Activated CD4-positive, alpha-beta T cell treated with anti-CD3 and anti-CD28 coated beads for 24 hours (primary cell): ENCODE results near the gene CSTPP1.
A peak's percentile ranks its signal among the peaks of the same experiment; 100 is the strongest.

Experiments used
- DNase-seq, 2 donors: peaks; one replicate each; pipeline ENCODE4 v3.0.0-alpha.2; 2020; ENCODE audit warnings: low read depth in 2 of 2

CSTPP1 gene, protein sequence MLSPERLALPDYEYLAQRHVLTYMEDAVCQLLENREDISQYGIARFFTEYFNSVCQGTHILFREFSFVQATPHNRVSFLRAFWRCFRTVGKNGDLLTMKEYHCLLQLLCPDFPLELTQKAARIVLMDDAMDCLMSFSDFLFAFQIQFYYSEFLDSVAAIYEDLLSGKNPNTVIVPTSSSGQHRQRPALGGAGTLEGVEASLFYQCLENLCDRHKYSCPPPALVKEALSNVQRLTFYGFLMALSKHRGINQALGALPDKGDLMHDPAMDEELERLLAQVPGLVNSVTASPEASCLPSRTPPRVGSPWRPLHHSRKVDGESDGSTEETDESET

GRCh38 chr11:46936138-46937110 is at the start of gene CSTPP1:
TSS of gene CSTPP1 (plus strand) at chr11:46936761. CDS start at chr11:46936806, 45 bp downstream.
- DNase-seq, result peak; percentile 90 to 91

DNA sequence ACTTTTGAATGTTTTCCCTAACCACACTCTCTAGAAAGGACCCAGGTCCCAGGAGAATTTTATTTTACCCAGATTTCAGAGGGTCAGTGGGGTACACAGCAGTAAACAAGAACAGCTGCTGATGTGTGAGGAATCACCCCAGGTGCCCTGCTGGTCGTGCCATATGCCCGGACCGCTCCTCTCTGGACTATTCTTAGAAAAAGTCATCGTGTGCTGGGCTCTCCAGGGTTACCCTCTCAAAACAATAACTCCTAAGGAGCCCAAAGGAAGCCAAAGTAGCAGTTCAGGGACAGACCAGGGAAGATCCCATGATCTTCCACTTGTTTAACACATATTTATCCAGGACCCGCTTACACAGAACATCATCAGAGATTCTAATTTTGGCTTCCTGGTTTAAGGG is 47.9 kb upstream of the CSTPP1 start:
- DNase-seq, result no peak

- DNase-seq, result no peak
These were observed 47.3 kb upstream of the CSTPP1 start for GRCh38 chr11:46889251-46889650.

DNA sequence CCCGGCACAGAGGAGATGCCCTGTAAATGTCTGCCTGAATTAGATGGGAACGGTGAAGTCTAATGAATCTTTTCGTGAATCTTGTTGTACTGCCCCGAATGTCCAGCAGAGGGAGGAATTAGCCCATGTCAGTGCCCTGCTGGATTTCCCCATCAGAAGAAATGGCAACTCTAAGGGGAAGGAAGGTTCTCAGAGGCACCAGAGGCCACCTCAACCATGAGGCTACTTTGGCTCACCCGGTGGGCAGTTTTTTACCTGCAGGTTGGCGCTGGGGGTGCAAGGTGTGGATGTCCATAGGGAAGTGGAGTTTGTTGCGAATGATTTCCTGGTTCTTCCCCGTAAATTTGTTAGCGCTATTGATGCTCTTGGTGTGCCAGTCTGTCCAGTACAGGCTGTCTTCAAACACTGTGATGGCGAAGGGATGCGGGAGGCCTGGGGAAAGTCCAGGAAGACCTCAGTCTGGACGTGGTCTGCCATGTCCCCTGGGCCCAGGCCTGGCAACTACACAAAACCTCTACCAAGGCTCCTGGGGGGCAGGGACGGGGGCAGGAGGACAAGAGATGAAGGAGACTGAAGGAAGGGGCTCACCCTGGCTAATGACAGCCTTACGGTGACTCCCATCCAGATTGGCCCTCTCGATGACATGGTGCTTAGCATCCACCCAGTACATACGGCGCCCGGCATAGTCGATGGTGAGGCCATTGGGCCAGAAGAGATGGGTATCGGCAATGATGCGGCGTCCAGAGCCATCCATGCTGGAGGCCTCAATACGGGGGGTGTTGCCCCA is 46.7 kb upstream of the CSTPP1 start:
- DNase-seq, result peak; percentile 62 to 69

DNA sequence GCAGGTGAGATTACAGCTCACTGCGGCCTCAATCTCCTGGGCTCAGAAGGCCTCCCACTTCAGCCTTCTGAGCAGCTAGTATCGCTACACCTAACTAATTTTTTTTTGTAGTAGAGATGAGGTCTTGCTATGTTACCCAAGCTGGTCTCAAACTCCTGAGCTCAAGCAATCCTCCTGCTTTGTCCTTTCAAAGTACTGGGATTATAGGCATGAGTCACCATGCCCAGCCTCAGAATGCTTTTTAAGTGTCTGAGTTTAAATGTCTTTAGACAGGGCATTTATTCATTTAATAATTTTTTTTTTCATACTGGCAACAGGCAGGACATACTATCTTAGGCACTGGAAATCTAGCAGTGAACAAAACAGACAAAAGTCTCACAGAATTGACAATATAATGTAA is 45.9 kb upstream of the CSTPP1 start:
- no peak for DNase-seq

- no peak for DNase-seq
These were observed 44.5 kb upstream of the CSTPP1 start for GRCh38 chr11:46892109-46892508.

DNA sequence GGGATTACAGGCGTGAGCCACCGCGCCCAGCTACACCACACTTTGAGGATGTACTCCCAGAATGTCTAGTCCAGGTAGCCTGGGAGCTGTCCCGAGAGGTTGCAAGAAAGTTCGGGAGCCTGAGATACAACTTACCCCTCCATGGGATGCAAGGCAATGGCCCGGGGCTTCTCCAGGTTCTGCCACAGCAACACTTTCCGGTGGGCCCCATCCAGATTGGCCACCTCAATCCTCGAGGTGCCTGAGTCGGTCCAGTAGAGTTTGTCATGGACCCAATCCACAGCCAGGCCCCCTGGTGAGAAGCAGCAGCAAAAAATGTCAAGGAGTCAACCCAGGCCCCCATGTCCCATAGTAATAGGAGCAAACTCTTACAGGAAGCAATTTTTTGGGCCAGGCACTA is 43.7 kb upstream of the CSTPP1 start:
- DNase-seq, result no peak

GRCh38 chr11:46894506-46894905 is 42.1 kb upstream of the CSTPP1 start:
- DNase-seq, result no peak

GRCh38 chr11:46894961-46895360 is 41.6 kb upstream of the CSTPP1 start:
- no peak for DNase-seq

- no peak for DNase-seq
These were observed 40.7 kb upstream of the CSTPP1 start for GRCh38 chr11:46895821-46896220.

GRCh38 chr11:46896719-46897406 is 39.7 kb upstream of the CSTPP1 start:
- DNase-seq, result no peak

DNA sequence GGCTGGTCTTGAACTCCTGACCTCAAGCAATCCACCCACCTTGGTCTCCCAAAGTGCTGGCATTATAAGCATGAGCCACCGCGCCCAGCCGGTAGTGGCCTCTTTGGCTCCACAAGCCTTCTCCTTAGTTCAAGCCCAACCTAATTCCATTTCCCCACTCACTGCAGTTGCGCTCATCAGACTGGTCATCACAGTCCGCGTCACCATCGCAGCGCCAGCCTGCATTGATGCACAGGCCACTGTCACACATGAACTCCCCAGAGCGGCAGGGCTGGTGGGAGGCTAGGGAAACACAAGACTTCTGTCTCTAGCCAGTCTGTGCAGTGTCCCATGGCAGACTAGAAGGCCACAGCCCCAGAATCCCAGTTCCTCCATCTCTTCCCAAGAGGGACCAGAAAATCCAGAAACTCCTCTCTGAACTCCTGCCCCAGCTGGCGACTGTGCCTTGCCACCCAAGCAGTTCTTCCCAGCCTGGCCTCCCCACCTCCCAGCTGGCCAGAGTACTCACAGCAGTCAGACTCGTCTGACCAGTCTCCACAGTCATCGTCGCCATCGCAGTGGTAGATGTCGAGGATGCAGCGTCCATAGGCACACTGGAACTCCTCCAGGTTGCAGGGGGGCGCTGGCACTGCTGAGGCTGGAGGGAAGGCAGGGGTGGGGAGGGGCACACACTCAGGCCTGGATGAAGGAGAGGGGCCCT is 38.0 kb upstream of the CSTPP1 start:
- no peak for DNase-seq

DNA sequence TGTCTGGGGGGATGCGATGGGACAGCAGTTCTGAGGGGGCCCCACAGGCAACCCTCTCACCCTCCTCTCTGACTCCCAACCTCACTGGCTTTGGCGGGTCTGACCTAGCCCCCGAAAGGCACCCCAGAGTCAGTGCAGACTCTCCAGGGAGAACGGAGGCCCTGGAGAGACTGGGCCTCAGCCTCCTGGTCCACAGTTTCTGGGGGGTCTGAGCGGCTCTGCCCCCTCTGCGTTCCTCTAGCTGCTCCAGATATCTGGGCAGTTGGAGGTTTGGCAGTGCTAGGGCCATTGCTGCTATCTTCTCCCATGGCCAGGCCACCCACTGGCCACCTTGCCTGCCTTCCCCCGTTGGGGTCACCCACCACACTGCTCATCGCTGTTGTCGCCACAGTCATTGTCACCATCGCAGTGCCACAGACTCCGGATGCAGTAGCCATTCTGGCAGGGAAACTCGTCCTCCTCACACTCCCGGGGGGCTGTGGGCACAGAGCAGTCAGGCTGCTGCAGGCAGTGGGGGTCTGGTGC is 37.0 kb upstream of the CSTPP1 start:
- no peak for DNase-seq

DNA sequence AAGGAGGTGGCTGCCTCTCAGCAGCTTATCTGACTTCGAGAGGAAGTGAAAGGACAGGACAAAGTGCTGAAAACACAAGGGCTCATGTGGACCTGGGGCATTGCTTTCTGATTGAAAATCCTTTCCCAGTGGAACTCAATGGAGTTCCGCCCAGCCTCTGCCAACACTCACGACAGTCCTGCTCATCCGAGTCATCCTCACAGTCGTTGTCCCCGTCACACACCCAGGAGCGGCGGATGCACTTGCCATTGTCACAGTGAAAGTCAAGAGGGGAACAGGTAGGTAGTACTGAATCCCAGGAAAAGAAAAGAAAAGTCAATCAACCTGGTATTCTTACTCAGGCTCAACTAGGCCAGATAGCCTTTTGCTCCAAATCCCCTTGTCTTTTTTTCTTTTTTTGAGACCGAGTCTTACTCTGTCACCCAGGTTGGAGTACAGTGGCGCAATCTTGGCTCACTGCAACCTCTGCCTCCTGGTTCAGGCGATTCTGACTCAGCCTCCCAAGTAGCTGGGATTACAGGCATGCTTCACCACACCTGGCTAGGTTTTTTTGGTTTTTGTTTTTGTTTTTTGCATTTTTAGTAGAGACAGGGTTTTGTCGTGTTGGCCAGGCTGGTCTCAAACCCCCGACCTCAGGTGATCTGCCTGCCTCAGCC is 36.3 kb upstream of the CSTPP1 start:
- DNase-seq, result no peak

DNA sequence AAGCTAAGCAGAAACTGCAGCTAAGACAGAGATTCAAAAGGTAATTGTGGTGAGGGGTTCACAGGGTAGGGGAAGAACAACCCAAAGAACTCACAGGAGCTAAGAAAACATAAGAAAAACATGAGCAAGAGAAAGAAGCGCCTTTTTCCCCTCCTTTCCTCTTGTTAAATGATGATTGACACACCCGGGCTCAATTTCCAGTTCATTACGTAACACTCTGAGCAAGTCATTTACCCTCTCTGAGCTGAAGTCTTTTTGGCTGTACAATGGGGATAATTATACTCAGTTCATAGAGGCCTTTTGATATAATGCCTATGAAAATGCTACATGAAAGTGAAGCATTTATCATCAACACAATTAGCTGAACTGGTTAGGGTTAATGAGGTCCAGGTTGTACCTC is 35.4 kb upstream of the CSTPP1 start:
- DNase-seq, result no peak

GRCh38 chr11:46902694-46903093 is 33.9 kb upstream of the CSTPP1 start:
- no peak for DNase-seq

DNA sequence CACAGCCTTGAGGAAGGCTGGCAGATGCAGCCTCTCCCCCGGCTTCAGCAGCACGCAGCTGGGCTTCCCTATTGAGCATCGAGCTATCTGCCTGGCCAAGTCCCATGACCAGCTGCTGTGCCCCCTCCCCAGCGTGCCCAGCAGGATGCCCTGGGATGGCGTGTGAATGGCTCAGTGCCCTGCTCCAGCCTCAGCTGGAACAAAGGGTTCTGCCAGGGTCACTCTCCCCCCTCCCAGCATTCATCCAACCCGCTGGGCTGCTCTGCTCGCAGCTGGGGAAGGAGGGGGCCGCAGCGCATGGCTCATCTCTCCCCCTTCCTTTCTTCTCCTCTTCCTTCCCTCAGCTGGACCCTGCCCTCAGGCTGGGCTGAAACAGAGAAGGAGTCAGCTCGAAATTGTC is 32.7 kb upstream of the CSTPP1 start:
- no peak for DNase-seq

- DNase-seq, result no peak
These were observed 30.8 kb upstream of the CSTPP1 start for GRCh38 chr11:46905806-46906205.

GRCh38 chr11:46906609-46907041 is 29.9 kb upstream of the CSTPP1 start:
- no peak for DNase-seq

DNA sequence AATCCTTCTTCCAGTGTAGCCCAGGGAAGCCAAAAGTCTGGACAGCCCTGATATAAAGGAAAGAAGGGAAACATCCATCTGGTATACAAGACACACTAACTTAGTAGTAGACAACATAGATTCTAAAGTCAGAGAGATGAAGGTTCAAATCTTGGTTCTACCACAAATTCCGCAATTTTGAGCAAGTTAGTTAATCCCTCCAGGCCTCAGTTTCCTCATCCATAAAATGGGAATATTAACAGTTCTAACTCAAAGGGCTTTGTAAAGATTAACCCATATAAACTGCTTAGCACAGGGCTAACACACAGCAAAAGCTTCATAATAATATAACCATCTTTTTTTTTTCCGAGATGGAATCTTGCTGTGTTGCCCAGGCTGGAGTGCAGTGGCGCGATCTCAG is 29.0 kb upstream of the CSTPP1 start:
- no peak for DNase-seq
